EL (cell line): ENCODE measurements around the gene LPAR5.
"Not testable (repeated sequence)": the region's sequence is repeated elsewhere in the genome, so short reads cannot be mapped to it uniquely, and the experiment has no call there.

Experiments
- DNase-seq: peaks from one replicate; pipeline ENCODE4 v3.0.0-alpha.2; 2016

LPAR5 gene

GRCh38 chr12:6605421-6606330 is 30.1 kb downstream of the LPAR5 start:
- DNase-seq = peak; percentile 38

- no peak for DNase-seq
Measured at GRCh38 chr12:6604259-6605029, 31.3 kb downstream of the LPAR5 start.

- DNase-seq = peak; percentile 58
Measured at GRCh38 chr12:6603095-6603567, 32.6 kb downstream of the LPAR5 start.

- DNase-seq = no peak
Measured at GRCh38 chr12:6602526-6602925, 33.2 kb downstream of the LPAR5 start.

GRCh38 chr12:6595673-6596072 is 40.1 kb downstream of the LPAR5 start:
- DNase-seq = not testable (repeated sequence)

GRCh38 chr12:6592087-6592486 is 43.7 kb downstream of the LPAR5 start:
- DNase-seq = no peak

- DNase-seq = peak; percentile 21
Measured at GRCh38 chr12:6586569-6586968, 49.2 kb downstream of the LPAR5 start.

GRCh38 chr12:6584293-6584692 is 51.5 kb downstream of the LPAR5 start:
- no peak for DNase-seq

- no peak for DNase-seq
Measured at GRCh38 chr12:6582959-6583358, 52.8 kb downstream of the LPAR5 start.

- no peak for DNase-seq
Measured at GRCh38 chr12:6582196-6582595, 53.6 kb downstream of the LPAR5 start.

GRCh38 chr12:6575648-6576047 is 60.1 kb downstream of the LPAR5 start:
- no peak for DNase-seq

- no peak for DNase-seq
Measured at GRCh38 chr12:6574576-6575295, 61.0 kb downstream of the LPAR5 start.

GRCh38 chr12:6573001-6573400 is 62.8 kb downstream of the LPAR5 start:
- DNase-seq = no peak

- DNase-seq = peak; percentile 45
Measured at GRCh38 chr12:6570264-6570887, 65.4 kb downstream of the LPAR5 start.

- DNase-seq = no peak
Measured at GRCh38 chr12:6569786-6570185, 66.0 kb downstream of the LPAR5 start.

GRCh38 chr12:6569312-6569711 is 66.4 kb downstream of the LPAR5 start:
- no peak for DNase-seq
